IMR-90 (cell line): ENCODE measurements around the gene KIF3A. TPM values are rescaled to one million over a fixed set of nuclear protein-coding genes. Genes with fewer than 3 reads are reported as not detected.

Experiments used
- ATAC-seq: fragments of 200-7000 bp; cut with Tn5 transposase; 2 replicates; pipeline ENCODE4 v1.9.1; 2020; ENCODE audit warnings: low read depth, mild to moderate bottlenecking, moderate library complexity
- BruUV-seq: library from RNA; stranded (reverse); fragments of 400-500 nt; replicated peaks from 2 replicates; lab custom pipeline; 2021; lab: Mats Ljungman, UMichigan
- CTCF ChIA-PET: fragments of 300-600 bp; formaldehyde crosslinking; extraction: SDS; loops from one replicate; lab custom pipeline; 2021; ENCODE audit warnings: antibody characterized with exemption; lab: Yijun Ruan, JAX
- POLR2A ChIA-PET: fragments of 300-600 bp; sonication (Branson Sonifier 250); formaldehyde crosslinking; loops from one replicate; lab custom pipeline; 2022; ENCODE audit warnings: antibody characterized with exemption; ENCODE audit not compliant: unreplicated experiment; lab: Charles Lee
- DNase-seq: peaks from one replicate; pipeline ENCODE4 v3.0.0; 2013
- H2AFZ ChIP-seq: replicated peaks from 2 replicates; pipeline ENCODE3; 2013; ENCODE audit warnings: low read length, mild to moderate bottlenecking; ENCODE audit not compliant: poor library complexity
- H2AK5ac ChIP-seq: 2 replicates; pipeline ENCODE4 v1.6.1; 2013; ENCODE audit warnings: low read depth, low read length, inconsistent platforms
- H2AK9ac ChIP-seq: replicated peaks from 2 replicates; pipeline ENCODE3; 2013; ENCODE audit warnings: mild to moderate bottlenecking, low read depth, low read length, moderate library complexity; ENCODE audit not compliant: poor library complexity
- H2BK120ac ChIP-seq: 2 replicates; pipeline ENCODE4 v1.6.1; 2013; ENCODE audit warnings: low read depth, low read length, inconsistent platforms
- H2BK15ac ChIP-seq: 3 replicates; pipeline ENCODE4 v1.6.1; 2013; ENCODE audit warnings: low read depth, low read length, inconsistent platforms
- H2BK20ac ChIP-seq: 2 replicates; pipeline ENCODE4 v1.6.1; 2013; ENCODE audit warnings: low read depth, mild to moderate bottlenecking, inconsistent platforms, low read length, moderate library complexity
- H2BK5ac ChIP-seq: 2 replicates; pipeline ENCODE4 v1.6.1; 2013; ENCODE audit warnings: mild to moderate bottlenecking, low read depth, low read length, inconsistent platforms; ENCODE audit not compliant: poor library complexity, severe bottlenecking
- H3K14ac ChIP-seq: replicated peaks from 2 replicates; pipeline ENCODE4 v1.6.1; 2013; ENCODE audit warnings: low read depth, low read length, inconsistent platforms
- H3K18ac ChIP-seq: 2 replicates; pipeline ENCODE4 v1.6.1; 2013; ENCODE audit warnings: low read depth, low read length, control low read depth
- H3K23ac ChIP-seq: 2 replicates; pipeline ENCODE4 v1.6.1; 2013; ENCODE audit warnings: low read depth, low read length, inconsistent platforms
- H3K27ac ChIP-seq: 2 replicates; pipeline ENCODE4 v1.5.1; 2013; ENCODE audit warnings: mild to moderate bottlenecking, control low read depth, low read length; ENCODE audit not compliant: insufficient read depth
- H3K27me3 ChIP-seq: 2 replicates; pipeline ENCODE4 v1.6.1; 2013; ENCODE audit warnings: low read length; ENCODE audit not compliant: control insufficient read depth, insufficient read depth
- H3K36me3 ChIP-seq: 2 replicates; pipeline ENCODE4 v1.6.1; 2013; ENCODE audit warnings: low read length, mixed read lengths; ENCODE audit not compliant: control insufficient read depth, insufficient read depth
- H3K4ac ChIP-seq: 2 replicates; pipeline ENCODE4 v1.6.1; 2013; ENCODE audit warnings: low read depth, low read length, inconsistent platforms
- H3K4me1 ChIP-seq: 2 replicates; pipeline ENCODE4 v1.6.1; 2013; ENCODE audit warnings: low read length, mixed read lengths; ENCODE audit not compliant: control insufficient read depth, insufficient read depth
- H3K4me2 ChIP-seq: 2 replicates; pipeline ENCODE4 v1.6.1; 2013; ENCODE audit warnings: low read depth, mild to moderate bottlenecking, control low read depth, low read length, moderate library complexity
- H3K4me3 ChIP-seq: 2 replicates; pipeline ENCODE4 v1.5.1; 2013; ENCODE audit warnings: low read depth, mild to moderate bottlenecking, control low read depth, low read length, moderate library complexity; ENCODE audit not compliant: insufficient read depth
- H3K56ac ChIP-seq: 2 replicates; pipeline ENCODE4 v1.6.1; 2013; ENCODE audit warnings: low read length, inconsistent platforms; ENCODE audit not compliant: insufficient read depth; ENCODE audit errors: extremely low read depth
- H3K79me1 ChIP-seq, 2 experiments: 2 replicates each; pipeline ENCODE4 v1.6.1; 2013; ENCODE audit warnings: low read length in 2 of 2, inconsistent platforms in 1 of 2, low read depth in 1 of 2
- H3K9ac ChIP-seq: 2 replicates; pipeline ENCODE4 v1.6.1; 2013; ENCODE audit warnings: low read depth, low read length, control low read depth
- H3K9me1 ChIP-seq: 2 replicates; pipeline ENCODE4 v1.6.1; 2013; ENCODE audit warnings: low read length, inconsistent platforms; ENCODE audit not compliant: insufficient read depth
- H3K9me3 ChIP-seq: 2 replicates; pipeline ENCODE4 v1.6.1; 2013; ENCODE audit warnings: low read length; ENCODE audit not compliant: control insufficient read depth, insufficient read depth
- H4K20me1 ChIP-seq: 2 replicates; pipeline ENCODE4 v1.6.1; 2013; ENCODE audit warnings: low read length, inconsistent platforms; ENCODE audit not compliant: insufficient read depth
- H4K5ac ChIP-seq: 2 replicates; pipeline ENCODE4 v1.6.1; 2013; ENCODE audit warnings: mild to moderate bottlenecking, low read depth, low read length, control low read depth
- H4K8ac ChIP-seq, 2 experiments: 2 replicates each; pipeline ENCODE4 v1.6.1; 2013; ENCODE audit warnings: low read depth in 2 of 2, low read length in 2 of 2, control low read depth in 1 of 2, inconsistent platforms in 1 of 2
- H4K91ac ChIP-seq: 2 replicates; pipeline ENCODE4 v1.6.1; 2013; ENCODE audit warnings: low read depth, low read length, inconsistent platforms; ENCODE audit not compliant: insufficient read depth
- BHLHE40 ChIP-seq: fragments of 150-350 bp; IDR thresholded peaks from 2 replicates; pipeline ENCODE4 v1.6.1; 2016; ENCODE audit warnings: mild to moderate bottlenecking, low read depth, low read length
- CEBPB ChIP-seq: IDR thresholded peaks from 2 replicates; pipeline ENCODE4 v1.6.1; 2012; ENCODE audit warnings: low read depth, low read length, improper control_type of control experiment
- CHD1 ChIP-seq: IDR thresholded peaks from 2 replicates; pipeline ENCODE4 v1.6.1; 2012; ENCODE audit warnings: low read depth, low read length, improper control_type of control experiment
- CTCF ChIP-seq: conservative IDR thresholded peaks from 2 replicates; pipeline ENCODE4 v1.5.1; 2012; ENCODE audit warnings: mild to moderate bottlenecking, low read depth, low read length, improper control_type of control experiment
- ELK1 ChIP-seq: fragments of 150-350 bp; IDR thresholded peaks from 2 replicates; pipeline ENCODE4 v1.6.1; 2016; ENCODE audit warnings: low read depth, mild to moderate bottlenecking, low read length, moderate library complexity, borderline replicate concordance
- FOS ChIP-seq: fragments of 150-350 bp; IDR thresholded peaks from 2 replicates; pipeline ENCODE4 v1.6.1; 2016; ENCODE audit warnings: low read depth, low read length
- MAFK ChIP-seq: IDR thresholded peaks from 2 replicates; pipeline ENCODE4 v1.6.1; 2012; ENCODE audit warnings: low read depth, low read length, improper control_type of control experiment
- MAZ ChIP-seq: IDR thresholded peaks from 2 replicates; pipeline ENCODE4 v1.6.1; 2012; ENCODE audit warnings: low read depth, mild to moderate bottlenecking, low read length, improper control_type of control experiment, moderate library complexity, borderline replicate concordance
- MXI1 ChIP-seq: IDR thresholded peaks from 2 replicates; pipeline ENCODE4 v1.6.1; 2012; ENCODE audit warnings: low read depth, mild to moderate bottlenecking, low read length, moderate library complexity, borderline replicate concordance
- NFE2L2 ChIP-seq: fragments of 150-350 bp; IDR thresholded peaks from 2 replicates; pipeline ENCODE4 v1.6.1; 2016; ENCODE audit warnings: low read depth, mild to moderate bottlenecking, low read length
- POLR2A ChIP-seq: IDR thresholded peaks from 2 replicates; pipeline ENCODE4 v1.6.1; 2012; ENCODE audit warnings: mild to moderate bottlenecking, low read depth, low read length
- RAD21 ChIP-seq: IDR thresholded peaks from 2 replicates; pipeline ENCODE4 v1.6.1; 2012; ENCODE audit warnings: low read length, improper control_type of control experiment
- RCOR1 ChIP-seq: IDR thresholded peaks from 2 replicates; pipeline ENCODE4 v1.6.1; 2012; ENCODE audit warnings: mild to moderate bottlenecking, low read length, improper control_type of control experiment; ENCODE audit not compliant: insufficient replicate concordance
- RFX5 ChIP-seq: IDR thresholded peaks from 2 replicates; pipeline ENCODE4 v1.8.0; 2012; ENCODE audit warnings: low read depth, mild to moderate bottlenecking, low read length, moderate library complexity
- SMC3 ChIP-seq: fragments of 150-350 bp; IDR thresholded peaks from 2 replicates; pipeline ENCODE4 v1.6.1; 2016; ENCODE audit warnings: low read depth, mild to moderate bottlenecking, antibody characterized with exemption, low read length, moderate library complexity
- USF2 ChIP-seq: fragments of 150-350 bp; IDR thresholded peaks from 2 replicates; pipeline ENCODE4 v1.6.1; 2017; ENCODE audit warnings: mild to moderate bottlenecking, antibody characterized with exemption, low read length, low read depth
- WGBS, 2 experiments: methylation state at CpG; one replicate each; pipeline versions ENCODE4 v1.1.5 to v1.1.7; 2013; ENCODE audit warnings: missing lambda C conversion rate in 2 of 2; ENCODE audit not compliant: insufficient read length in 1 of 2; ENCODE audit errors: extremely low coverage in 2 of 2; 5-methylcytosine and 5-hydroxymethylcytosine counted together
- dilution Hi-C: fragments of 300-500 bp; cut with HindIII; formaldehyde crosslinking; loops from one replicate; pipeline ENCODE4 v1.14.3; 2018; ENCODE audit warnings: low sequenced_read_pairs; ENCODE audit not compliant: unreplicated experiment
- in situ Hi-C: fragments of 300-500 bp; cut with MboI; formaldehyde crosslinking; loops from 3 replicates; pipeline ENCODE4 v1.14.3; 2019; ENCODE audit warnings: low sequenced_read_pairs, inconsistent platforms, mixed read lengths
- intact Hi-C: fragments of 100-400 bp; cut with micrococcal nuclease; formaldehyde crosslinking; loops from 2 replicates; pipeline ENCODE4 v1.10.0; 2022
- polyA plus RNA-seq, 3 experiments: library from polyadenylated mRNA; depleted of rRNA; stranded (reverse); fragments of >200 nt; gene quantifications; 2 replicates each; pipeline ENCODE4 v1.2.3, GENCODE V29; 2012; ENCODE audit warnings: low replicate concordance in 1 of 3
- total RNA-seq: library from RNA; depleted of rRNA; stranded (reverse); fragments of >200 nt; gene quantifications from 2 replicates; pipeline ENCODE4 v1.2.3, GENCODE V29; 2012

The KIF3A gene
- total and polyA plus RNA-seq, 2 of the 4 experiments (the other 2 are of a cell fraction): 4.3 to 4.5 TPM

- Histone ChIP-seq H3K9ac (no peak overlapping the region), H3K4ac (no peak overlapping the region), H2BK120ac (no peak overlapping the region), H3K23ac (no peak overlapping the region), H3K4me3 (no peak overlapping the region), H2BK15ac (no peak overlapping the region), H3K79me1 (no peaks in the 10 kb centered on the region), H2AFZ (no peak overlapping the region), H2AK5ac (no peak overlapping the region), H3K27ac (no peak overlapping the region), H3K27me3 (no peaks in the 10 kb centered on the region), H3K9me1 (0 out of 2 replicates have a peak, but pooled peaks cover 7% of the 10 kb centered on the region), H3K18ac (no peak overlapping the region), H4K5ac (no peak overlapping the region), H3K14ac (no peak overlapping the region), H2AK9ac (no peak overlapping the region), H2BK5ac (no peak overlapping the region), H3K36me3 (no peaks in the 10 kb centered on the region), H4K20me1 (no peaks in the 10 kb centered on the region), H3K9me3 (no peaks in the 10 kb centered on the region), H2BK20ac (no peak overlapping the region), H4K8ac (no peak overlapping the region), H4K91ac (no peak overlapping the region), H3K4me2 (no peak overlapping the region), H3K56ac (no peak overlapping the region), H3K4me1 (no peaks in the 10 kb centered on the region; the same call in 1 of the 2 replicates)
- no peak for DNase-seq
- dilution Hi-C loops (no loop called here), intact Hi-C loops (no loop called here), in situ Hi-C loops (no loop called here)
- CTCF ChIA-PET: interaction anchor here (1.3 kb wide), 1 partner anchor 9 kb away, joined by 3 read pairs; no protein-coding TSS in a partner anchor
- ATAC-seq: no peak
- WGBS, 2 experiments: 100% methylated on average over 1 of the region's 3 CpGs; no CpG with 5 or more reads in 1 of the 2 experiments
- no peak for TF ChIP-seq MAFK
- TF ChIP-seq POLR2A: no peak
- no peak for TF ChIP-seq FOS
- no peak for TF ChIP-seq USF2
- TF ChIP-seq CHD1: no peak
- TF ChIP-seq NFE2L2: no peak
- TF ChIP-seq RCOR1: no peak
- no peak for TF ChIP-seq RFX5
- no peak for TF ChIP-seq BHLHE40
- no peak for TF ChIP-seq ELK1
- TF ChIP-seq MAZ: no peak
- TF ChIP-seq MXI1: no peak
- TF ChIP-seq SMC3: no peak
- no peak for TF ChIP-seq CEBPB
- no peak for TF ChIP-seq CTCF
- TF ChIP-seq RAD21: no peak
- no TSS peak for BruUV-seq
- POLR2A ChIA-PET: no interaction called here
Measured at GRCh38 chr5:132686193-132686592, 51.2 kb downstream of the KIF3A start.
